Liver (tissue), 9 donors: ENCODE data around the gene PCBP1. TPM values are rescaled to one million over a fixed set of nuclear protein-coding genes. Genes with fewer than 3 reads are reported as not detected.
A peak's percentile ranks its signal among the peaks of the same experiment; 100 is the strongest.

Experiments
- DNase-seq: peaks from one replicate; pipeline ENCODE4 v3.0.0-alpha.2; 2017; ENCODE audit warnings: low spot score
- H3K27ac ChIP-seq, 2 donors: one replicate each; pipeline ENCODE4 v1.7.0; 2013; ENCODE audit warnings: inconsistent platforms in 2 of 2, low read length in 2 of 2, control low read depth in 1 of 2, low read depth in 1 of 2, mild to moderate bottlenecking in 1 of 2
- H3K27me3 ChIP-seq, 4 donors: one replicate each; pipeline versions ENCODE4 v1.6.1 to v1.7.0; 2013; ENCODE audit warnings: low read length in 3 of 4, inconsistent platforms in 1 of 4, mild to moderate bottlenecking in 1 of 4, moderate library complexity in 1 of 4; ENCODE audit not compliant: control insufficient read depth in 4 of 4, insufficient read depth in 4 of 4
- H3K36me3 ChIP-seq, 4 donors: one replicate each; pipeline versions ENCODE4 v1.6.1 to v1.7.0; 2013; ENCODE audit warnings: low read length in 3 of 4, mild to moderate bottlenecking in 3 of 4, low read depth in 1 of 4, moderate library complexity in 1 of 4; ENCODE audit not compliant: control insufficient read depth in 4 of 4, insufficient read depth in 3 of 4
- H3K4me1 ChIP-seq, 4 donors: one replicate each; pipeline versions ENCODE4 v1.6.1 to v1.7.0; 2013; ENCODE audit warnings: low read length in 3 of 4, mild to moderate bottlenecking in 3 of 4, moderate library complexity in 1 of 4; ENCODE audit not compliant: control insufficient read depth in 4 of 4, insufficient read depth in 4 of 4
- H3K4me3 ChIP-seq, 3 donors: one replicate each; pipeline versions ENCODE4 v1.6.1 to v1.7.0; 2013; ENCODE audit warnings: low read length in 3 of 3, control low read depth in 1 of 3, low read depth in 1 of 3, mild to moderate bottlenecking in 1 of 3
- H3K9ac ChIP-seq, 2 donors: one replicate each; pipeline ENCODE4 v1.7.0; 2013; ENCODE audit warnings: low read length in 2 of 2, mild to moderate bottlenecking in 2 of 2, moderate library complexity in 2 of 2, control low read depth in 1 of 2, low read depth in 1 of 2
- H3K9me3 ChIP-seq, 4 donors: one replicate each; pipeline versions ENCODE4 v1.6.1 to v1.7.0; 2013; ENCODE audit warnings: low read length in 3 of 4; ENCODE audit not compliant: control insufficient read depth in 4 of 4
- FOXA1 ChIP-seq: IDR thresholded peaks from 2 replicates; pipeline ENCODE4 v1.6.1; 2016; ENCODE audit warnings: antibody characterized with exemption
- FOXA2 ChIP-seq: IDR thresholded peaks from 2 replicates; pipeline ENCODE4 v1.6.1; 2016; ENCODE audit warnings: antibody characterized with exemption
- NR2F2 ChIP-seq: IDR thresholded peaks from 2 replicates; pipeline ENCODE4 v1.6.1; 2016; ENCODE audit warnings: antibody characterized with exemption
- RAD21 ChIP-seq, 2 donors: IDR thresholded peaks; 2 replicates each; pipeline ENCODE4 v1.6.1; 2016; ENCODE audit warnings: antibody characterized with exemption in 2 of 2, mild to moderate bottlenecking in 2 of 2
- RXRA ChIP-seq, 2 donors: IDR thresholded peaks; 2 replicates each; pipeline ENCODE4 v1.6.1; 2017 to 2018; ENCODE audit warnings: antibody characterized with exemption in 2 of 2, mild to moderate bottlenecking in 1 of 2
- TAF1 ChIP-seq: conservative IDR thresholded peaks from 2 replicates; pipeline ENCODE4 v1.6.1; 2016; ENCODE audit warnings: antibody characterized with exemption, mild to moderate bottlenecking
- YY1 ChIP-seq: IDR thresholded peaks from 2 replicates; pipeline ENCODE4 v1.6.1; 2016; ENCODE audit warnings: antibody characterized with exemption, mild to moderate bottlenecking
- WGBS: extraction: QIAGEN DNeasy Blood & Tissue Kit; methylation state at CpG from one replicate; pipeline ENCODE4 v1.1.7; 2013; 5-methylcytosine and 5-hydroxymethylcytosine counted together
- polyA plus RNA-seq, 2 donors: library from polyadenylated mRNA; stranded (reverse) in 1 of 2; unstranded in 1 of 2; fragments of 200-250 nt in 1 of 2; fragments of >200 nt in 1 of 2; fragmentation: Nextera tagmentation in 1 of 2; extraction: Ambion mirVana in 1 of 2; gene quantifications; one replicate each; pipeline versions ENCODE4 v1.2.1 to v1.2.3, GENCODE V29; 2013 to 2015
- total RNA-seq, 2 donors: library from RNA; depleted of rRNA; stranded (reverse); fragments of >200 nt; gene quantifications; one replicate each; pipeline ENCODE4 v1.2.3, GENCODE V29; 2014
- TF ChIP-seq, protein P1 (sequence below): fragments of 150-350 bp; IDR thresholded peaks from 2 replicates; pipeline ENCODE4 v1.5.1; 2017; ENCODE audit warnings: improper control_type of control experiment, low read depth, low read length; ENCODE audit not compliant: missing input control
- TF ChIP-seq, protein P2 (sequence below): IDR thresholded peaks from 2 replicates; pipeline ENCODE4 v1.6.1; 2016; ENCODE audit warnings: antibody characterized with exemption
- TF ChIP-seq, protein P3 (sequence below): IDR thresholded peaks from 2 replicates; pipeline ENCODE4 v1.6.1; 2016; ENCODE audit warnings: antibody characterized with exemption
- TF ChIP-seq, protein P4 (sequence below): IDR thresholded peaks from 2 replicates; pipeline ENCODE4 v1.6.1; 2016; ENCODE audit warnings: antibody characterized with exemption
- TF ChIP-seq, protein P5 (sequence below): IDR thresholded peaks from 2 replicates; pipeline ENCODE4 v1.6.1; 2016; ENCODE audit warnings: antibody characterized with exemption, mild to moderate bottlenecking
- donor health status: healthy.
- donor health status: healthy.
- donor health status: healthy.
- donor health status: healthy.
- donor health status: healthy.

The PCBP1 gene
- total and polyA plus RNA-seq, 4 donors: 64.0 to 202 (median 87.9) TPM

DNA sequence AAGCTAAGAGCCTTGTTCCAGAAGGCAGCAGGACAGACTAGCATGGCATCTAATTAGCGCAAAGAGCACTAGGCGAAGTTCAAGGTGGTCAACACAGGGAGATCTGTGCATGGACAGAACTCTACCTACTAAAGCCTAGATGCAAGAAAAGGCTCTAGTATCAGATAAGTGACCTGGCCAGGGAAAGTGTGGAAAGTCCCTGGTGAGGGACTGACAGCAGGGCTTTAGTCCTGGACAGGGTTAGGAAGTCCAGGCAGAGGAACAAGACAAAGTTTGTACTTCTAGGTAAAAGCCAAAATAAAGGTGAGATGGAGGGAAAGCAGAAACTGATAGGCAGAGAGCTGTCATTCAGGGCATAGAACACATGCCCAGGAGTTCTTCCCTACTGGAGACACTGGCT lies 45.0 kb upstream of the PCBP1 start:
- Histone ChIP-seq H3K9ac (no peak overlapping the region), H3K4me3 (no peak overlapping the region), H3K36me3 (peaks cover 0 to 13% (median 5%) of the 10 kb centered on the region in 4 donors), H3K27me3 (no peaks in the 10 kb centered on the region), H3K9me3 (no peaks in the 10 kb centered on the region), H3K27ac (peak overlapping the region; percentile 2 to 45), H3K4me1 (no peaks in the 10 kb centered on the region)
- TF ChIP-seq RXRA (IDR thresholded peaks at IDR 0.05): no peak
- TF ChIP-seq FOXA1: no peak
- TF ChIP-seq, protein P1, sequence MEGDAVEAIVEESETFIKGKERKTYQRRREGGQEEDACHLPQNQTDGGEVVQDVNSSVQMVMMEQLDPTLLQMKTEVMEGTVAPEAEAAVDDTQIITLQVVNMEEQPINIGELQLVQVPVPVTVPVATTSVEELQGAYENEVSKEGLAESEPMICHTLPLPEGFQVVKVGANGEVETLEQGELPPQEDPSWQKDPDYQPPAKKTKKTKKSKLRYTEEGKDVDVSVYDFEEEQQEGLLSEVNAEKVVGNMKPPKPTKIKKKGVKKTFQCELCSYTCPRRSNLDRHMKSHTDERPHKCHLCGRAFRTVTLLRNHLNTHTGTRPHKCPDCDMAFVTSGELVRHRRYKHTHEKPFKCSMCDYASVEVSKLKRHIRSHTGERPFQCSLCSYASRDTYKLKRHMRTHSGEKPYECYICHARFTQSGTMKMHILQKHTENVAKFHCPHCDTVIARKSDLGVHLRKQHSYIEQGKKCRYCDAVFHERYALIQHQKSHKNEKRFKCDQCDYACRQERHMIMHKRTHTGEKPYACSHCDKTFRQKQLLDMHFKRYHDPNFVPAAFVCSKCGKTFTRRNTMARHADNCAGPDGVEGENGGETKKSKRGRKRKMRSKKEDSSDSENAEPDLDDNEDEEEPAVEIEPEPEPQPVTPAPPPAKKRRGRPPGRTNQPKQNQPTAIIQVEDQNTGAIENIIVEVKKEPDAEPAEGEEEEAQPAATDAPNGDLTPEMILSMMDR: no peak
- TF ChIP-seq, protein P2, sequence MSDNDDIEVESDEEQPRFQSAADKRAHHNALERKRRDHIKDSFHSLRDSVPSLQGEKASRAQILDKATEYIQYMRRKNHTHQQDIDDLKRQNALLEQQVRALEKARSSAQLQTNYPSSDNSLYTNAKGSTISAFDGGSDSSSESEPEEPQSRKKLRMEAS: no peak
- TF ChIP-seq, protein P3, sequence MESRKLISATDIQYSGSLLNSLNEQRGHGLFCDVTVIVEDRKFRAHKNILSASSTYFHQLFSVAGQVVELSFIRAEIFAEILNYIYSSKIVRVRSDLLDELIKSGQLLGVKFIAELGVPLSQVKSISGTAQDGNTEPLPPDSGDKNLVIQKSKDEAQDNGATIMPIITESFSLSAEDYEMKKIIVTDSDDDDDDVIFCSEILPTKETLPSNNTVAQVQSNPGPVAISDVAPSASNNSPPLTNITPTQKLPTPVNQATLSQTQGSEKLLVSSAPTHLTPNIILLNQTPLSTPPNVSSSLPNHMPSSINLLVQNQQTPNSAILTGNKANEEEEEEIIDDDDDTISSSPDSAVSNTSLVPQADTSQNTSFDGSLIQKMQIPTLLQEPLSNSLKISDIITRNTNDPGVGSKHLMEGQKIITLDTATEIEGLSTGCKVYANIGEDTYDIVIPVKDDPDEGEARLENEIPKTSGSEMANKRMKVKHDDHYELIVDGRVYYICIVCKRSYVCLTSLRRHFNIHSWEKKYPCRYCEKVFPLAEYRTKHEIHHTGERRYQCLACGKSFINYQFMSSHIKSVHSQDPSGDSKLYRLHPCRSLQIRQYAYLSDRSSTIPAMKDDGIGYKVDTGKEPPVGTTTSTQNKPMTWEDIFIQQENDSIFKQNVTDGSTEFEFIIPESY: no peak
- TF ChIP-seq YY1: no peak
- no peak for TF ChIP-seq FOXA2
- WGBS: 95% methylated on average over 2 of the region's 2 CpGs
- no peak for DNase-seq

DNA sequence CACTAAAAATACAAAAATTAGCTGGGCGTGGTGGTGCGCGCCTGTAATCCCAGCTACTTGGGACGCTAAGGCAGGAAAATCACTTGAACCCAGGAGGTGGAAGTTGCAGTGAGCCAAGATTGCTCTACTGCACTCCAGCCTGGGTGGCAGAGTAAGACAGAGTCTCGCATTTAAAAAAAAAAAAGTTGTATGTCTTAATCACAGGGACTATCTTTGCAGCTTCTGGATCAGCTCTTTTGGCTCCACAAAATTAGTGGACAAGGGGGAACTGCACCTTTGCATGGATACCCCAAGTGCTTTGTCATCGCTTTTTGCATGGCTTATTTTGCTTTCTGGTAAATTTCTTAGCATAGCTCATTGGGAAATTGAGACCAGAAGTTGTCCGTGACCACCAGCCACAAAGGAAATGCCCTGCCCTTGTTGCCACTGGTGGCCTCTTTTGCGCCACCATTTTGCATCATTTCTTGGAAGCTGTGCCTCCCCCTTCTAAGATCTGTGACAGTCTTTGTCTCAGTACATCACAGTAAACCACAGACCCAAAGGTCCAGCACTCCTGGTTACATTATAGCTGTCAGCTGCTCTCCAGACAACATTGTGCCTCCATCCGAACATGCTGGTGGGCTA lies 43.9 kb upstream of the PCBP1 start:
- DNase-seq: no peak
- no peaks in the 10 kb centered on the region for H3K9me3 ChIP-seq
- H3K4me1 ChIP-seq: no peaks in the 10 kb centered on the region
- peak; percentile 57 for TF ChIP-seq YY1
- peak in 1 of 2 donors; percentile 5 for TF ChIP-seq RAD21 (IDR thresholded peaks at IDR 0.05)
- TF ChIP-seq RXRA (IDR thresholded peaks at IDR 0.05): no peak
- TF ChIP-seq, protein P4, sequence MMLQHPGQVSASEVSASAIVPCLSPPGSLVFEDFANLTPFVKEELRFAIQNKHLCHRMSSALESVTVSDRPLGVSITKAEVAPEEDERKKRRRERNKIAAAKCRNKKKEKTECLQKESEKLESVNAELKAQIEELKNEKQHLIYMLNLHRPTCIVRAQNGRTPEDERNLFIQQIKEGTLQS: no peak
- TF ChIP-seq NR2F2: no peak
- no peak for TF ChIP-seq TAF1
- TF ChIP-seq, protein P5, sequence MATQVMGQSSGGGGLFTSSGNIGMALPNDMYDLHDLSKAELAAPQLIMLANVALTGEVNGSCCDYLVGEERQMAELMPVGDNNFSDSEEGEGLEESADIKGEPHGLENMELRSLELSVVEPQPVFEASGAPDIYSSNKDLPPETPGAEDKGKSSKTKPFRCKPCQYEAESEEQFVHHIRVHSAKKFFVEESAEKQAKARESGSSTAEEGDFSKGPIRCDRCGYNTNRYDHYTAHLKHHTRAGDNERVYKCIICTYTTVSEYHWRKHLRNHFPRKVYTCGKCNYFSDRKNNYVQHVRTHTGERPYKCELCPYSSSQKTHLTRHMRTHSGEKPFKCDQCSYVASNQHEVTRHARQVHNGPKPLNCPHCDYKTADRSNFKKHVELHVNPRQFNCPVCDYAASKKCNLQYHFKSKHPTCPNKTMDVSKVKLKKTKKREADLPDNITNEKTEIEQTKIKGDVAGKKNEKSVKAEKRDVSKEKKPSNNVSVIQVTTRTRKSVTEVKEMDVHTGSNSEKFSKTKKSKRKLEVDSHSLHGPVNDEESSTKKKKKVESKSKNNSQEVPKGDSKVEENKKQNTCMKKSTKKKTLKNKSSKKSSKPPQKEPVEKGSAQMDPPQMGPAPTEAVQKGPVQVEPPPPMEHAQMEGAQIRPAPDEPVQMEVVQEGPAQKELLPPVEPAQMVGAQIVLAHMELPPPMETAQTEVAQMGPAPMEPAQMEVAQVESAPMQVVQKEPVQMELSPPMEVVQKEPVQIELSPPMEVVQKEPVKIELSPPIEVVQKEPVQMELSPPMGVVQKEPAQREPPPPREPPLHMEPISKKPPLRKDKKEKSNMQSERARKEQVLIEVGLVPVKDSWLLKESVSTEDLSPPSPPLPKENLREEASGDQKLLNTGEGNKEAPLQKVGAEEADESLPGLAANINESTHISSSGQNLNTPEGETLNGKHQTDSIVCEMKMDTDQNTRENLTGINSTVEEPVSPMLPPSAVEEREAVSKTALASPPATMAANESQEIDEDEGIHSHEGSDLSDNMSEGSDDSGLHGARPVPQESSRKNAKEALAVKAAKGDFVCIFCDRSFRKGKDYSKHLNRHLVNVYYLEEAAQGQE: no peak
- no peak overlapping the region for H3K9ac ChIP-seq
- H3K27me3 ChIP-seq: no peaks in the 10 kb centered on the region
- peaks cover 0 to 18% (median 6%) of the 10 kb centered on the region in 4 donors for H3K36me3 ChIP-seq
- 90% methylated on average over 9 of the region's 9 CpGs for WGBS
- no peak overlapping the region for H3K4me3 ChIP-seq
- H3K27ac ChIP-seq: peak overlapping the region; percentile 17
